ENCODE data around the gene TESMIN. TPM values are rescaled to one million over a fixed set of nuclear protein-coding genes. Genes with fewer than 3 reads are reported as not detected.

The TESMIN gene
- total RNA-seq, 4 donors from 2014 or later, result 0.16 to 0.17 TPM; not detected in 2

DNA sequence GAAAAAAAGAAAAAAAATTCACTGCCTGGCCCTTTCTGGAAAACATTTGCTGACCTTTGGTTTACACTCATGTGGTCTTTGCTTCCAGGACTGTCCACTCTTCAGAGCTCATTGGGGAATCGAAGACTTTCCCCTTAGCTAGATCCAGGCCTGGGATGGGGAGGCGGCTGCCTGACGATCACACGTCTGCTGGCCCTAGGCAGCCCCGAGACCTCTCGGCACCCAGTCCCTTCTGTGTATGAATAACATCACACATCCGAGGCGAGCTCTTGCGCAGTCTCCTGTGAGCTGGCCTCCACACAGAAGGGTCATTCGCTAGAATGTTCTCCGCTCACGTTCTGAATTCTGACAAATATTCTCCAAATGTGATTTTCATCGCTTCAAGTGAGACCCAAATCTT, 92.7 kb downstream of the TESMIN start:
- Histone ChIP-seq H3K9me3 (no peaks in the 10 kb centered on the region), H3K36me3 (no peaks in the 10 kb centered on the region), H3K27ac (peak overlapping the region in 2 of 4 donors; percentile 11 to 54), H3K27me3 (peaks cover 4 to 12% (median 8%) of the 10 kb centered on the region in 3 donors), H3K4me1 (peaks cover 4% of the 10 kb centered on the region in 2 donors), H3K4me3 (no peak overlapping the region)
- no peak for DNase-seq
- TF ChIP-seq, protein P1, sequence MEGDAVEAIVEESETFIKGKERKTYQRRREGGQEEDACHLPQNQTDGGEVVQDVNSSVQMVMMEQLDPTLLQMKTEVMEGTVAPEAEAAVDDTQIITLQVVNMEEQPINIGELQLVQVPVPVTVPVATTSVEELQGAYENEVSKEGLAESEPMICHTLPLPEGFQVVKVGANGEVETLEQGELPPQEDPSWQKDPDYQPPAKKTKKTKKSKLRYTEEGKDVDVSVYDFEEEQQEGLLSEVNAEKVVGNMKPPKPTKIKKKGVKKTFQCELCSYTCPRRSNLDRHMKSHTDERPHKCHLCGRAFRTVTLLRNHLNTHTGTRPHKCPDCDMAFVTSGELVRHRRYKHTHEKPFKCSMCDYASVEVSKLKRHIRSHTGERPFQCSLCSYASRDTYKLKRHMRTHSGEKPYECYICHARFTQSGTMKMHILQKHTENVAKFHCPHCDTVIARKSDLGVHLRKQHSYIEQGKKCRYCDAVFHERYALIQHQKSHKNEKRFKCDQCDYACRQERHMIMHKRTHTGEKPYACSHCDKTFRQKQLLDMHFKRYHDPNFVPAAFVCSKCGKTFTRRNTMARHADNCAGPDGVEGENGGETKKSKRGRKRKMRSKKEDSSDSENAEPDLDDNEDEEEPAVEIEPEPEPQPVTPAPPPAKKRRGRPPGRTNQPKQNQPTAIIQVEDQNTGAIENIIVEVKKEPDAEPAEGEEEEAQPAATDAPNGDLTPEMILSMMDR (IDR thresholded peaks at IDR 0.05 in 4 of 5, conservative IDR thresholded peaks at IDR 0.05 in 1 of 5), result no peak
- TF ChIP-seq POLR2A (IDR thresholded peaks at IDR 0.05), result no peak
- ATAC-seq, result peak; percentile 21 to 32
- in situ Hi-C loops (cut with MboI; ENCODE audit: low sequenced_read_pairs in 4 of 4) (no loop called here), intact Hi-C loops (cut with DNase I; ENCODE audit: low total_unique reads) (no loop called here)

DNA sequence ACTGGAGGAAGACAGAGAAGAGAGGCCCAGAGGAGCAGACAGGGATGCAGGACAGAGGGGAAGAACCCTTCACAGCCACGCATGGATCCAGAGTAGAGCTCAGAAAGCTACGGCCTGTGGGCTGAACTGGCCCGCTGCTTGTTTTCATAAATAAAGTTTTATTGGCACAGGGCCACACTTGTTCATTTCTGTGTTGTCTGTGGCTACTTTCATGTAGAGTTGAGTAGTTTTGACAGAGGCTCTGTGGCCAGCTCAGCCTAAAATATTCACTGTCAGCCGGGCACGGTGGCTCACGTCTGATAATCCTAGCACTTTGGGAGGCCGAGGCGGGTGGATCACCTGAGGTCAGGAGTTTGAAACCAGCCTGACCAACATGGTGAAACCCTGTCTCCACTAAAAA, 93.2 kb downstream of the TESMIN start:
- intact Hi-C loops (cut with DNase I; ENCODE audit: low total_unique reads) (no loop called here), in situ Hi-C loops (cut with MboI; ENCODE audit: low sequenced_read_pairs in 4 of 4) (no loop called here)
- no peak for TF ChIP-seq POLR2A (IDR thresholded peaks at IDR 0.05)
- TF ChIP-seq, protein P1 (IDR thresholded peaks at IDR 0.05 in 4 of 5, conservative IDR thresholded peaks at IDR 0.05 in 1 of 5), result no peak
- H3K4me3 ChIP-seq, result no peak overlapping the region
- H3K36me3 ChIP-seq, result no peaks in the 10 kb centered on the region
- DNase-seq (no peak), ATAC-seq (no peak)
- H3K9me3 ChIP-seq, result no peaks in the 10 kb centered on the region
- peaks cover 4 to 14% (median 8%) of the 10 kb centered on the region in 3 donors for H3K27me3 ChIP-seq
- no peak overlapping the region for H3K27ac ChIP-seq
- H3K4me1 ChIP-seq, result peaks cover 4% of the 10 kb centered on the region in 2 donors

Other genes starting within 250 kb of the TESMIN start
- not detected for gene GAL, start 67.0 kb downstream of the TESMIN start, total RNA-seq
- 10 to 100 TPM in 3 of 4 donors, 1 to 10 TPM in 1; 6.9 to 32.1 (median 12.9) TPM for gene CPT1A, start 90.4 kb upstream of the TESMIN start, total RNA-seq
- 10 to 100 TPM; 61.0 to 75.5 (median 64.6) TPM for gene MRPL21, start 152.3 kb upstream of the TESMIN start, total RNA-seq
- gene IGHMBP2, start 152.4 kb upstream of the TESMIN start, total RNA-seq, result 10 to 100 TPM; 15.5 to 22.3 (median 18.1) TPM
- gene MRGPRD, start 229.5 kb upstream of the TESMIN start, total RNA-seq, result not detected